SK-N-SH (cell line): ENCODE results near the gene HMGCS1. TPM values are rescaled to one million over a fixed set of nuclear protein-coding genes. Genes with fewer than 3 reads are reported as not detected.

ENCODE experiments used
- CTCF ChIA-PET: fragments of 300-600, 350-600 bp; formaldehyde crosslinking; extraction: SDS; loops from one replicate; lab custom pipeline; 2021; lab: Yijun Ruan, JAX
- POLR2A ChIA-PET: fragments of 350-600 bp; sonication (Branson Sonifier 250); formaldehyde crosslinking; extraction: SDS; loops from one replicate; lab custom pipeline; 2020; ENCODE audit warnings: antibody characterized with exemption, inconsistent platforms; lab: Yijun Ruan, JAX
- DNase-seq: peaks from one replicate; pipeline ENCODE4 v3.0.0; 2012
- H2AFZ ChIP-seq: fragments of 200-600 bp; sonication (generic); 2 replicates; pipeline ENCODE4 v1.8.1; 2016; ENCODE audit warnings: antibody characterized with exemption, mild to moderate bottlenecking, low read depth
- H3F3A ChIP-seq: fragments of 200-600 bp; sonication (generic); replicated peaks from 2 replicates; pipeline ENCODE3; 2016; ENCODE audit warnings: antibody characterized with exemption, mild to moderate bottlenecking; ENCODE audit not compliant: insufficient read depth
- H3K27ac ChIP-seq, 2 experiments: fragments of 200-500 bp in 1 of 2; fragments of 200-600 bp in 1 of 2; sonication (Bioruptor generic) in 1 of 2; sonication (generic), shearing (Covaris generic) in 1 of 2; 2 replicates each; pipeline versions ENCODE4 v1.5.1 to v1.6.1; 2014 to 2016; ENCODE audit warnings: low read depth in 2 of 2, inconsistent platforms in 1 of 2, low read length in 1 of 2, mild to moderate bottlenecking in 1 of 2, mixed read lengths in 1 of 2
- H3K27me3 ChIP-seq: fragments of 200-600 bp; sonication (generic), shearing (Covaris generic); 2 replicates; pipeline ENCODE4 v1.6.1; 2016; ENCODE audit warnings: mixed run types; ENCODE audit not compliant: insufficient read depth
- H3K36me3 ChIP-seq, 2 experiments: fragments of 200-500 bp in 1 of 2; fragments of 200-600 bp in 1 of 2; sonication (Bioruptor generic) in 1 of 2; sonication (generic) in 1 of 2; replicated peaks in 1 of 2; 2 replicates each; pipeline versions ENCODE3 to v1.5.1; 2014 to 2016; ENCODE audit warnings: low read length in 1 of 2, mild to moderate bottlenecking in 1 of 2; ENCODE audit not compliant: insufficient read depth in 2 of 2, control insufficient read depth in 1 of 2
- H3K4me1 ChIP-seq, 2 experiments: fragments of 200-500 bp in 1 of 2; fragments of 200-600 bp in 1 of 2; sonication (Bioruptor generic) in 1 of 2; sonication (generic), shearing (Covaris generic) in 1 of 2; 2 replicates each; pipeline versions ENCODE4 v1.5.1 to v1.6.1; 2014 to 2016; ENCODE audit warnings: low read depth in 1 of 2, low read length in 1 of 2, mixed run types in 1 of 2; ENCODE audit not compliant: insufficient read depth in 2 of 2, control insufficient read depth in 1 of 2
- H3K4me2 ChIP-seq: fragments of 200-600 bp; sonication (generic), shearing (Covaris generic); 2 replicates; pipeline ENCODE4 v1.6.1; 2017; ENCODE audit warnings: mixed run types
- H3K4me3 ChIP-seq, 2 experiments: fragments of 200-500 bp in 1 of 2; fragments of 200-600 bp in 1 of 2; sonication (Bioruptor generic) in 1 of 2; sonication (generic), shearing (Covaris generic) in 1 of 2; 2 replicates each; pipeline versions ENCODE4 v1.5.1 to v1.8.1; 2014 to 2016; ENCODE audit warnings: low read depth in 2 of 2, inconsistent platforms in 1 of 2, low read length in 1 of 2, mild to moderate bottlenecking in 1 of 2, mixed read lengths in 1 of 2, moderate library complexity in 1 of 2
- H3K79me2 ChIP-seq: fragments of 200-600 bp; sonication (generic); 2 replicates; pipeline ENCODE4 v1.8.1; 2017; ENCODE audit warnings: mild to moderate bottlenecking; ENCODE audit not compliant: insufficient read depth
- H3K9ac ChIP-seq: fragments of 200-600 bp; sonication (generic); 2 replicates; pipeline ENCODE4 v1.6.1; 2017; ENCODE audit warnings: mixed run types
- H3K9me2 ChIP-seq: fragments of 200-600 bp; sonication (generic); 2 replicates; pipeline ENCODE4 v1.6.1; 2017; ENCODE audit warnings: mixed run types
- H3K9me3 ChIP-seq: fragments of 200-600 bp; sonication (generic); 2 replicates; pipeline ENCODE4 v1.6.1; 2017; ENCODE audit warnings: mixed run types, mild to moderate bottlenecking, moderate library complexity
- H4K20me1 ChIP-seq: fragments of 200-600 bp; sonication (generic); 2 replicates; pipeline ENCODE4 v1.6.1; 2017; ENCODE audit warnings: mild to moderate bottlenecking, mixed run types; ENCODE audit not compliant: insufficient read depth
- CHD2 ChIP-seq: fragments of 150-350 bp; IDR thresholded peaks from 2 replicates; pipeline ENCODE4 v1.6.1; 2018; ENCODE audit warnings: low read length; ENCODE audit not compliant: partially characterized antibody
- ELF1 ChIP-seq: IDR thresholded peaks from 2 replicates; pipeline ENCODE4 v1.4.0; 2012
- FOSL2 ChIP-seq: IDR thresholded peaks from 2 replicates; pipeline ENCODE4 v1.4.0; 2012; ENCODE audit warnings: low read depth, mild to moderate bottlenecking, moderate library complexity, borderline replicate concordance
- FOXJ3 ChIP-seq: sonication (generic); formaldehyde crosslinking; IDR thresholded peaks from 2 replicates; pipeline ENCODE4 v1.5.1; 2020; ENCODE audit warnings: mild to moderate bottlenecking, missing genetic modification reagents
- GABPA ChIP-seq: IDR thresholded peaks from 2 replicates; pipeline ENCODE4 v1.4.0; 2012; ENCODE audit warnings: low read depth, mild to moderate bottlenecking
- MEF2A ChIP-seq: IDR thresholded peaks from 2 replicates; pipeline ENCODE4 v1.4.0; 2012; ENCODE audit warnings: low read depth, borderline replicate concordance
- NFIC ChIP-seq: IDR thresholded peaks from 2 replicates; pipeline ENCODE4 v1.4.0; 2012; ENCODE audit warnings: borderline replicate concordance
- NRF1 ChIP-seq: IDR thresholded peaks from 2 replicates; pipeline ENCODE4 v1.6.1; 2012; ENCODE audit warnings: low read depth, mild to moderate bottlenecking, low read length
- RAD21 ChIP-seq: IDR thresholded peaks from 2 replicates; pipeline ENCODE4 v1.6.1; 2012; ENCODE audit warnings: mild to moderate bottlenecking, low read length
- RCOR1 ChIP-seq: fragments of 150-350 bp; IDR thresholded peaks from 2 replicates; pipeline ENCODE4 v1.6.1; 2017; ENCODE audit warnings: antibody characterized with exemption, low read length
- RFX5 ChIP-seq: IDR thresholded peaks from 2 replicates; pipeline ENCODE4 v1.6.1; 2012; ENCODE audit warnings: mild to moderate bottlenecking, improper control_type of control experiment, low read length
- RXRA ChIP-seq: IDR thresholded peaks from 2 replicates; pipeline ENCODE4 v1.4.0; 2012; ENCODE audit warnings: low read depth, mild to moderate bottlenecking, borderline replicate concordance
- SIN3A ChIP-seq: IDR thresholded peaks from 2 replicates; pipeline ENCODE4 v1.6.1; 2012; ENCODE audit warnings: low read depth, mild to moderate bottlenecking, low read length, moderate library complexity, borderline replicate concordance
- SMC3 ChIP-seq: IDR thresholded peaks from 2 replicates; pipeline ENCODE4 v1.6.1; 2012; ENCODE audit warnings: low read depth, low read length, improper control_type of control experiment
- YY1 ChIP-seq: IDR thresholded peaks from 2 replicates; pipeline ENCODE4 v1.4.0; 2012; ENCODE audit warnings: low read depth, mild to moderate bottlenecking
- WGBS: methylation state at CpG from one replicate; pipeline ENCODE4 v1.1.6; 2017; ENCODE audit warnings: low lambda C conversion rate; 5-methylcytosine and 5-hydroxymethylcytosine counted together
- polyA plus RNA-seq, 3 experiments: library from polyadenylated mRNA; depleted of rRNA; stranded (reverse); fragments of >200 nt; gene quantifications; 2 replicates each; pipeline ENCODE4 v1.2.3, GENCODE V29; 2012
- TF ChIP-seq, protein P1 (sequence below): IDR thresholded peaks from 2 replicates; pipeline ENCODE4 v1.6.1; 2012; ENCODE audit warnings: mild to moderate bottlenecking, low read depth, low read length, moderate library complexity
- TF ChIP-seq, protein P2 (sequence below): IDR thresholded peaks from 2 replicates; pipeline ENCODE4 v1.4.0; 2012; ENCODE audit warnings: low read depth, borderline replicate concordance
- TF ChIP-seq, protein P3 (sequence below): fragments of 200-600 bp; sonication (generic); IDR thresholded peaks from 2 replicates; pipeline ENCODE4 v1.6.1; 2017; ENCODE audit warnings: antibody characterized with exemption, mild to moderate bottlenecking, moderate library complexity
- TF ChIP-seq, protein P4 (sequence below): IDR thresholded peaks from 2 replicates; pipeline ENCODE4 v1.4.0; 2012; ENCODE audit warnings: low read depth, borderline replicate concordance

HMGCS1 gene
- polyA plus RNA-seq, 1 of the 3 experiments (the other 2 are of a cell fraction) = 8.2 TPM

DNA sequence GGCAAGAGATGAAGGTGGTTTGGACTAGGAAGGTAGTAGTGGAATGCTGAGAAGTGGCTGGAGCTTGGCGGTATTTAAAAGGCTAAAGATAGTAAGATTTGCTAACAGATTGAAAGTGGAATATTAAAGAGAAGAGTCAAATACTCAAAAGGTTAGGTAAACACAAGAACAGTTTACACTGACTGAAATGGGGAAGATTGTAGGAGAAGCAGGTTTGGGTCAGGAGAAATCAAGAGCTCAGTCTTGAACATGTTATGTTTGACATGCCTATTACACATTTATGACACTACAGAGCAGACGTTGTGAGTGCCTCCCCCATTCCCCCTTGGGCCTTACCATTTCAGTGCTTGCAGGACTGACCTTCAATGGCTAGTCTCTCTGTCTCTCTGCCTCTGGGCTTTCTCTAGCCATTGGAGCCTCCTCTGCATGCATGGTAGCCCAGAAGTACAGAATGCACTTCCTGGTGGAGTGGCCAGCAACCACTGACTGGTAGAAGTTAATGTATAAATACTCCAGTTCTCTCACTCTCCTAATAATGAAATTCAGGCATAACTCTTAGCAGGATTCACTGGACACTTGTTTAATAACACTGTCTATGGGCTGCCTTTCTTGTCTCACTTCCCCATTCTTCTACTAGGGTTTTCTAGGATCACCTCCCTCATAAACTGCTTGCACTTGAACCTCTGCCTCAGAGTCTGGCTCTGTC, 56.8 kb downstream of the HMGCS1 start:
- Histone ChIP-seq H3K4me3 (no peak overlapping the region), H4K20me1 (no peaks in the 10 kb centered on the region), H3K9ac (no peak overlapping the region), H2AFZ (no peak overlapping the region), H3K36me3 (no peaks in the 10 kb centered on the region), H3K79me2 (no peaks in the 10 kb centered on the region), H3K9me2 (no peaks in the 10 kb centered on the region), H3K9me3 (no peaks in the 10 kb centered on the region), H3F3A (no peaks in the 10 kb centered on the region), H3K4me2 (no peak overlapping the region), H3K4me1 (no peaks in the 10 kb centered on the region), H3K27ac (no peak overlapping the region), H3K27me3 (no peaks in the 10 kb centered on the region; the same call in 1 of the 2 replicates)
- DNase-seq = no peak
- no peak for TF ChIP-seq RXRA
- TF ChIP-seq, protein P1, sequence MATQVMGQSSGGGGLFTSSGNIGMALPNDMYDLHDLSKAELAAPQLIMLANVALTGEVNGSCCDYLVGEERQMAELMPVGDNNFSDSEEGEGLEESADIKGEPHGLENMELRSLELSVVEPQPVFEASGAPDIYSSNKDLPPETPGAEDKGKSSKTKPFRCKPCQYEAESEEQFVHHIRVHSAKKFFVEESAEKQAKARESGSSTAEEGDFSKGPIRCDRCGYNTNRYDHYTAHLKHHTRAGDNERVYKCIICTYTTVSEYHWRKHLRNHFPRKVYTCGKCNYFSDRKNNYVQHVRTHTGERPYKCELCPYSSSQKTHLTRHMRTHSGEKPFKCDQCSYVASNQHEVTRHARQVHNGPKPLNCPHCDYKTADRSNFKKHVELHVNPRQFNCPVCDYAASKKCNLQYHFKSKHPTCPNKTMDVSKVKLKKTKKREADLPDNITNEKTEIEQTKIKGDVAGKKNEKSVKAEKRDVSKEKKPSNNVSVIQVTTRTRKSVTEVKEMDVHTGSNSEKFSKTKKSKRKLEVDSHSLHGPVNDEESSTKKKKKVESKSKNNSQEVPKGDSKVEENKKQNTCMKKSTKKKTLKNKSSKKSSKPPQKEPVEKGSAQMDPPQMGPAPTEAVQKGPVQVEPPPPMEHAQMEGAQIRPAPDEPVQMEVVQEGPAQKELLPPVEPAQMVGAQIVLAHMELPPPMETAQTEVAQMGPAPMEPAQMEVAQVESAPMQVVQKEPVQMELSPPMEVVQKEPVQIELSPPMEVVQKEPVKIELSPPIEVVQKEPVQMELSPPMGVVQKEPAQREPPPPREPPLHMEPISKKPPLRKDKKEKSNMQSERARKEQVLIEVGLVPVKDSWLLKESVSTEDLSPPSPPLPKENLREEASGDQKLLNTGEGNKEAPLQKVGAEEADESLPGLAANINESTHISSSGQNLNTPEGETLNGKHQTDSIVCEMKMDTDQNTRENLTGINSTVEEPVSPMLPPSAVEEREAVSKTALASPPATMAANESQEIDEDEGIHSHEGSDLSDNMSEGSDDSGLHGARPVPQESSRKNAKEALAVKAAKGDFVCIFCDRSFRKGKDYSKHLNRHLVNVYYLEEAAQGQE = no peak
- TF ChIP-seq, protein P2, sequence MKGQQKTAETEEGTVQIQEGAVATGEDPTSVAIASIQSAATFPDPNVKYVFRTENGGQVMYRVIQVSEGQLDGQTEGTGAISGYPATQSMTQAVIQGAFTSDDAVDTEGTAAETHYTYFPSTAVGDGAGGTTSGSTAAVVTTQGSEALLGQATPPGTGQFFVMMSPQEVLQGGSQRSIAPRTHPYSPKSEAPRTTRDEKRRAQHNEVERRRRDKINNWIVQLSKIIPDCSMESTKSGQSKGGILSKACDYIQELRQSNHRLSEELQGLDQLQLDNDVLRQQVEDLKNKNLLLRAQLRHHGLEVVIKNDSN = no peak
- no peak for TF ChIP-seq YY1
- TF ChIP-seq NFIC = no peak
- TF ChIP-seq CHD2 = no peak
- TF ChIP-seq MEF2A = no peak
- no peak for TF ChIP-seq RAD21
- no peak for TF ChIP-seq GABPA
- no peak for TF ChIP-seq NRF1
- TF ChIP-seq FOXJ3 (CRISPR knock-in tag) = no peak
- TF ChIP-seq ELF1 = no peak
- TF ChIP-seq SIN3A = no peak
- ChIA-PET POLR2A (interaction anchor here (0.6 kb wide), 1 partner anchor 136 kb away, joined by 3 read pairs; no protein-coding TSS in a partner anchor), CTCF (no interaction called here)
- WGBS = 32% methylated on average over 2 of the region's 2 CpGs

DNA sequence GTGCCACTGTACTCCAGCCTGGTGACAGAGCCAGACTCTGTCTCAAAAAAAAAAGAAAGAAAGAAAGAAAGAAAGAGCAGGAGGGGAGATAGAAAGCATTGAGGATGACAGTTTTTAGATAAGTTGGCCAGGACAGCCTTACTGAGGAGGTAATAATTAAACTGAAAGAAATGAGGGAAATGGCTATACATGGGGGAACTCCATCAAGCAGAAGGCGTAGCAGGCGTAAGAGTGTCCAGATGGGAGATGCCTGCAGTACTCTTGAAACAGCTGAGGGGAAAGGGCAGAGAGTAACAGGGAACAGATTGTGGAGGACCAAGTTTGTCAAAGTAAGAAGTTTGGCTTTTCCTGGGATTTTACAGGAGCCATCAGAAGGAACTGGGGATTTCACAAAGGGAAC, 57.5 kb downstream of the HMGCS1 start:
- Histone ChIP-seq H3K4me2 (no peak overlapping the region), H3K9me3 (no peaks in the 10 kb centered on the region), H3F3A (no peaks in the 10 kb centered on the region), H3K9me2 (no peaks in the 10 kb centered on the region), H3K4me3 (no peak overlapping the region), H4K20me1 (no peaks in the 10 kb centered on the region), H3K36me3 (no peaks in the 10 kb centered on the region), H3K4me1 (no peaks in the 10 kb centered on the region), H3K9ac (no peak overlapping the region), H3K27ac (no peak overlapping the region), H3K27me3 (no peaks in the 10 kb centered on the region; the same call in 1 of the 2 replicates), H3K79me2 (no peaks in the 10 kb centered on the region), H2AFZ (no peak overlapping the region)
- POLR2A ChIA-PET = interaction anchor here (0.6 kb wide), 1 partner anchor 135 kb away, joined by 3 read pairs; no protein-coding TSS in a partner anchor
- CTCF ChIA-PET = no interaction called here
- no peak for DNase-seq
- TF ChIP-seq RFX5 (no peak), SIN3A (no peak), MEF2A (no peak), FOXJ3 (CRISPR knock-in tag) (no peak), SMC3 (no peak), RCOR1 (no peak), FOSL2 (no peak), CHD2 (no peak), ELF1 (no peak)
- TF ChIP-seq, protein P3, sequence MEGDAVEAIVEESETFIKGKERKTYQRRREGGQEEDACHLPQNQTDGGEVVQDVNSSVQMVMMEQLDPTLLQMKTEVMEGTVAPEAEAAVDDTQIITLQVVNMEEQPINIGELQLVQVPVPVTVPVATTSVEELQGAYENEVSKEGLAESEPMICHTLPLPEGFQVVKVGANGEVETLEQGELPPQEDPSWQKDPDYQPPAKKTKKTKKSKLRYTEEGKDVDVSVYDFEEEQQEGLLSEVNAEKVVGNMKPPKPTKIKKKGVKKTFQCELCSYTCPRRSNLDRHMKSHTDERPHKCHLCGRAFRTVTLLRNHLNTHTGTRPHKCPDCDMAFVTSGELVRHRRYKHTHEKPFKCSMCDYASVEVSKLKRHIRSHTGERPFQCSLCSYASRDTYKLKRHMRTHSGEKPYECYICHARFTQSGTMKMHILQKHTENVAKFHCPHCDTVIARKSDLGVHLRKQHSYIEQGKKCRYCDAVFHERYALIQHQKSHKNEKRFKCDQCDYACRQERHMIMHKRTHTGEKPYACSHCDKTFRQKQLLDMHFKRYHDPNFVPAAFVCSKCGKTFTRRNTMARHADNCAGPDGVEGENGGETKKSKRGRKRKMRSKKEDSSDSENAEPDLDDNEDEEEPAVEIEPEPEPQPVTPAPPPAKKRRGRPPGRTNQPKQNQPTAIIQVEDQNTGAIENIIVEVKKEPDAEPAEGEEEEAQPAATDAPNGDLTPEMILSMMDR = no peak
- TF ChIP-seq, protein P4, sequence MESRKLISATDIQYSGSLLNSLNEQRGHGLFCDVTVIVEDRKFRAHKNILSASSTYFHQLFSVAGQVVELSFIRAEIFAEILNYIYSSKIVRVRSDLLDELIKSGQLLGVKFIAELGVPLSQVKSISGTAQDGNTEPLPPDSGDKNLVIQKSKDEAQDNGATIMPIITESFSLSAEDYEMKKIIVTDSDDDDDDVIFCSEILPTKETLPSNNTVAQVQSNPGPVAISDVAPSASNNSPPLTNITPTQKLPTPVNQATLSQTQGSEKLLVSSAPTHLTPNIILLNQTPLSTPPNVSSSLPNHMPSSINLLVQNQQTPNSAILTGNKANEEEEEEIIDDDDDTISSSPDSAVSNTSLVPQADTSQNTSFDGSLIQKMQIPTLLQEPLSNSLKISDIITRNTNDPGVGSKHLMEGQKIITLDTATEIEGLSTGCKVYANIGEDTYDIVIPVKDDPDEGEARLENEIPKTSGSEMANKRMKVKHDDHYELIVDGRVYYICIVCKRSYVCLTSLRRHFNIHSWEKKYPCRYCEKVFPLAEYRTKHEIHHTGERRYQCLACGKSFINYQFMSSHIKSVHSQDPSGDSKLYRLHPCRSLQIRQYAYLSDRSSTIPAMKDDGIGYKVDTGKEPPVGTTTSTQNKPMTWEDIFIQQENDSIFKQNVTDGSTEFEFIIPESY = no peak
- WGBS = 24% methylated on average over 2 of the region's 2 CpGs
